Measurements from ENCODE around the gene MED27. TPM values are rescaled to one million over a fixed set of nuclear protein-coding genes. Genes with fewer than 3 reads are reported as not detected.

Gene MED27
- total RNA-seq, 4 donors from 2014 or later: 12.9 to 21.8 (median 20.0) TPM

- H3K36me3 ChIP-seq: no peaks in the 10 kb centered on the region
- no peaks in the 10 kb centered on the region for H3K27me3 ChIP-seq
- no peak for DNase-seq (ENCODE audit: extremely low spot score)
- no peak overlapping the region for H3K27ac ChIP-seq (replicated peaks in 1 of 4)
- TF ChIP-seq POLR2A (IDR thresholded peaks at IDR 0.05; ENCODE audit: low read depth) (no peak), POLR2AphosphoS5 (IDR thresholded peaks at IDR 0.05) (no peak), CTCF (IDR thresholded peaks at IDR 0.05) (no peak), EP300 (IDR thresholded peaks at IDR 0.05) (no peak)
- H3K4me3 ChIP-seq: no peak overlapping the region
- no peaks in the 10 kb centered on the region for H3K9me3 ChIP-seq
- peaks cover 15 to 23% (median 22%) of the 10 kb centered on the region in 4 donors for H3K4me1 ChIP-seq
- intact Hi-C loops (cut with DNase I): no loop called here
- WGBS: 82% methylated on average over 4 of the region's 4 CpGs
Measured at GRCh38 chr9:132001567-132001966, 78.1 kb downstream of the MED27 start.

- Histone ChIP-seq H3K9me3 (no peaks in the 10 kb centered on the region), H3K27me3 (no peaks in the 10 kb centered on the region), H3K4me1 (peaks cover 9 to 15% (median 14%) of the 10 kb centered on the region in 4 donors), H3K27ac (replicated peaks in 1 of 4) (no peak overlapping the region), H3K4me3 (no peak overlapping the region), H3K36me3 (peaks cover 0 to 7% (median 2%) of the 10 kb centered on the region in 4 donors)
- DNase-seq (ENCODE audit: extremely low spot score): no peak
- intact Hi-C loops (cut with DNase I): no loop called here
- no peak for TF ChIP-seq POLR2A (IDR thresholded peaks at IDR 0.05; ENCODE audit: low read depth)
- TF ChIP-seq POLR2AphosphoS5 (IDR thresholded peaks at IDR 0.05): no peak
- 96% methylated on average over 3 of the region's 3 CpGs for WGBS
Measured at GRCh38 chr9:132000659-132001058, 79.0 kb downstream of the MED27 start.

DNA sequence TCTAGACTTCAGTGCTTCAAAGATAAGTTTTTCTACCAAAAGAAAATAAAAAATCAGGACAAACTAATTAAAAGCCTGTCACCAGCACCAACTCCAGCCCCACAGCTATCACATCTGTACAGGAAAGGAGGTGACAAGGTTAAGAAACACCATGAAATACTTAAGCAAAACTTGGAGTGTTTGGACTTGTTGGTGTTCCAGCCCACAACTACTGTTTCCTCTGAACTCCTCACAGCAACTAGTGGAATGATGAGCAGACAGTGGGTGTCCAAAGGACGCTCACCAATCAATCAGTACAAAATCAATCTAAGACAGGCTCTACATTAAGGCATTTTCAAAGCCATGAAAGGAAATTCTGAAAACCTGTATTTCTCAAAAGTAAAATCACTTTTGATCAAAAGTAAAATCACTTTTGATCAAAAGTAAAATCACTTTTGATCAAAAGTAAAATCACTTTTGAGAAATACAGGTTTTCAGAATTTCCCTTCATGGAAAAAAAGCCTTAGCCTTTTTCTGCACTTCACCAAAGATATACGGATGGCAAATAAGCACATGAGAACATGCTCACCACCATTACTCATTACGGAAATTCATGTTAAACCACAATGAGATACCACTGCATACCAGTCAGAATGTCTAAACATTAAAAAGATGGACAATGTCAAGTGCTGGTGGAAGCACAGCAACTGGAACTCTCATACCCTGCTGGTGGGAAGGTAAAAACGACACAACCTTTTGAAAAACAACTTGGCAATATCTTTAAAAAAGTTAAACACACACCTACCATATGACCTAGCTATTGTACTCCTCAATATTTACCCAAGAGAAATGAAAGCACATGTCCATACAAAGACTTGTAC lies 79.7 kb downstream of the MED27 start:
- H3K27ac ChIP-seq (replicated peaks in 1 of 4): no peak overlapping the region
- 90% methylated on average over 4 of the region's 4 CpGs for WGBS
- no peaks in the 10 kb centered on the region for H3K27me3 ChIP-seq
- H3K4me1 ChIP-seq: peaks cover 8 to 14% (median 13%) of the 10 kb centered on the region in 4 donors
- H3K4me3 ChIP-seq: no peak overlapping the region
- no peak for DNase-seq (ENCODE audit: extremely low spot score)
- no peak for TF ChIP-seq CTCF (IDR thresholded peaks at IDR 0.05)
- no peak for TF ChIP-seq EP300 (IDR thresholded peaks at IDR 0.05)
- TF ChIP-seq POLR2AphosphoS5 (IDR thresholded peaks at IDR 0.05): no peak
- TF ChIP-seq POLR2A (IDR thresholded peaks at IDR 0.05; ENCODE audit: low read depth): no peak
- H3K36me3 ChIP-seq: peaks cover 0 to 10% (median 3%) of the 10 kb centered on the region in 4 donors
- no peaks in the 10 kb centered on the region for H3K9me3 ChIP-seq
- intact Hi-C loops (cut with DNase I): no loop called here

DNA sequence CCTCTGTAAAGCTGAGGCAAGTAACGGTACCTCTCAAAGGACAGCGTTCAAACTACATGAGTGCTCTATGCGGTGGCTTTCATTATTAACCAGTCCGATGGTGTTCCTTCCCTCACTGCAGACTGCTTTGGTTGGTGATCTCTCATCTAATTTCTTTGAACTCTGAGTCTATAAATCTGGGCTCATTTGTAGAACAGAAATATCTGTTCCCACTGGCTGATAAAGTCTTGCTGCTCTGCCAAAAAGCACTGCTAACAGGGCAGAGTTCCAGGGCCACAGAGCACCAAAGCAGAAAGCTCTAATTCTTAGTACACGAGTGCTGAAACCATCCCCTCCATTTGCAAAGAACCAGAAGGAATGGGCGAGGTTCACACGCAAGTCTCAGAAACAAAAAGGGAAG lies 81.9 kb downstream of the MED27 start:
- Histone ChIP-seq H3K27me3 (no peaks in the 10 kb centered on the region), H3K4me3 (no peak overlapping the region), H3K9me3 (no peaks in the 10 kb centered on the region), H3K36me3 (peaks cover 0 to 14% (median 3%) of the 10 kb centered on the region in 4 donors), H3K4me1 (peaks cover 8 to 14% (median 13%) of the 10 kb centered on the region in 4 donors), H3K27ac (replicated peaks in 1 of 4) (no peak overlapping the region)
- DNase-seq (ENCODE audit: extremely low spot score): no peak
- WGBS: 74% methylated on average over 7 of the region's 7 CpGs
- TF ChIP-seq POLR2A (IDR thresholded peaks at IDR 0.05; ENCODE audit: low read depth): no peak
- TF ChIP-seq EP300 (IDR thresholded peaks at IDR 0.05): no peak
- TF ChIP-seq CTCF (IDR thresholded peaks at IDR 0.05): no peak
- no peak for TF ChIP-seq POLR2AphosphoS5 (IDR thresholded peaks at IDR 0.05)
- intact Hi-C loops (cut with DNase I): no loop called here

- Histone ChIP-seq H3K36me3 (peaks cover 0 to 14% (median 3%) of the 10 kb centered on the region in 4 donors), H3K4me1 (peaks cover 8 to 14% (median 13%) of the 10 kb centered on the region in 4 donors), H3K27me3 (no peaks in the 10 kb centered on the region), H3K4me3 (no peak overlapping the region), H3K27ac (replicated peaks in 1 of 4) (no peak overlapping the region), H3K9me3 (no peaks in the 10 kb centered on the region)
- no peak for TF ChIP-seq POLR2AphosphoS5 (IDR thresholded peaks at IDR 0.05)
- TF ChIP-seq POLR2A (IDR thresholded peaks at IDR 0.05; ENCODE audit: low read depth): no peak
- TF ChIP-seq EP300 (IDR thresholded peaks at IDR 0.05): no peak
- TF ChIP-seq CTCF (IDR thresholded peaks at IDR 0.05): no peak
- intact Hi-C loops (cut with DNase I): no loop called here
- DNase-seq (ENCODE audit: extremely low spot score): no peak
- 87% methylated on average over 6 of the region's 6 CpGs for WGBS
Measured at GRCh38 chr9:131997076-131997475, 82.6 kb downstream of the MED27 start.
